K562 (cell line): Measurements from ENCODE around the gene SPDYA. TPM values are rescaled to one million over a fixed set of nuclear protein-coding genes. Genes with fewer than 3 reads are reported as not detected.

Experiments used
- AFF4 ChIP-seq: sonication (generic); formaldehyde crosslinking; IDR thresholded peaks from 2 replicates; pipeline ENCODE4 v1.8.0; 2023; ENCODE audit warnings: mild to moderate bottlenecking, missing genetic modification reagents
- ESRRB ChIP-seq: fragments of 250-450 bp; sonication (Bioruptor Pico); IDR thresholded peaks from 2 replicates; pipeline ENCODE4 v1.5.0; 2020; ENCODE audit warnings: mild to moderate bottlenecking, moderate library complexity, borderline replicate concordance
- EWSR1 ChIP-seq: fragments of 450-650 bp; IDR thresholded peaks from 2 replicates; pipeline ENCODE4 v1.6.1; 2018; ENCODE audit warnings: borderline replicate concordance, mild to moderate bottlenecking, low read depth, moderate library complexity; ENCODE audit not compliant: partially characterized antibody
- GABPB1 ChIP-seq: sonication (generic); formaldehyde crosslinking; IDR thresholded peaks from 2 replicates; pipeline ENCODE4 v1.8.0; 2022; ENCODE audit warnings: mild to moderate bottlenecking, missing genetic modification reagents
- HDAC8 ChIP-seq: fragments of 450-650 bp; IDR thresholded peaks from 2 replicates; pipeline ENCODE4 v1.6.1; 2016; ENCODE audit warnings: mild to moderate bottlenecking, missing genetic modification characterization, moderate library complexity, missing compliant biosample characterization
- MEIS2 ChIP-seq: fragments of 450-650 bp; IDR thresholded peaks from 2 replicates; pipeline ENCODE4 v1.6.1; 2014; ENCODE audit warnings: mild to moderate bottlenecking; ENCODE audit not compliant: partially characterized antibody
- OTX1 ChIP-seq: fragments of 450-650 bp; formaldehyde crosslinking; IDR thresholded peaks from 2 replicates; pipeline ENCODE4 v1.4.0; 2022; ENCODE audit warnings: mild to moderate bottlenecking
- SPI1 ChIP-seq: IDR thresholded peaks from 2 replicates; pipeline ENCODE4 v1.6.1; 2011; ENCODE audit warnings: low read depth, low read length, control low read depth, borderline replicate concordance
- TBP ChIP-seq: optimal IDR thresholded peaks from 2 replicates; pipeline ENCODE3; 2011; ENCODE audit warnings: low read depth, low read length, improper control_type of control experiment
- ZNF12 ChIP-seq: sonication (generic); formaldehyde crosslinking; IDR thresholded peaks from 2 replicates; pipeline ENCODE4 v1.4.0; 2020; ENCODE audit warnings: mild to moderate bottlenecking, missing genetic modification reagents
- ZNF609 ChIP-seq: sonication (generic); formaldehyde crosslinking; IDR thresholded peaks from 2 replicates; pipeline ENCODE4 v1.8.1; 2023; ENCODE audit warnings: missing genetic modification reagents, mild to moderate bottlenecking, borderline replicate concordance
- polyA plus RNA-seq, 8 experiments: library from polyadenylated mRNA; depleted of rRNA in 4 of 8; stranded (reverse) in 5 of 8; unstranded in 3 of 8; fragments of >200 nt; fragmentation: Nextera tagmentation in 2 of 8; fragmentation: Illumina TruSeq in 1 of 8; extraction: Ambion mirVana in 2 of 8; extraction: Trizol in 1 of 8; gene quantifications; 2 replicates each; pipeline versions ENCODE4 v1.2.1 to v1.2.3, GENCODE V29; 2011 to 2014; ENCODE audit warnings: inconsistent platforms in 1 of 8, missing spikeins in 1 of 8
- total RNA-seq, 7 experiments: library from RNA; depleted of rRNA in 6 of 7; stranded (reverse); fragments of >200 nt in 6 of 7; fragmentation: Illumina TruSeq in 2 of 7; extraction: Trizol in 2 of 7; gene quantifications; 2 replicates each; pipeline versions ENCODE4 v1.2.1 to v1.2.3, GENCODE V29; 2011 to 2021; ENCODE audit warnings: low replicate concordance in 1 of 7
- TF ChIP-seq, protein P1 (sequence below), 2 experiments: fragments of 450-650 bp in 1 of 2; sonication (generic) in 1 of 2; formaldehyde crosslinking in 1 of 2; IDR thresholded peaks in 1 of 2; conservative IDR thresholded peaks in 1 of 2; 2 replicates each; pipeline versions ENCODE4 v1.6.1 to v1.8.1; 2016 to 2023; ENCODE audit warnings: mild to moderate bottlenecking in 2 of 2, moderate library complexity in 2 of 2, inconsistent platforms in 1 of 2, missing genetic modification reagents in 1 of 2
- TF ChIP-seq, protein P2 (sequence below): fragments of 450-650 bp; formaldehyde crosslinking; IDR thresholded peaks from 2 replicates; pipeline ENCODE4 v1.4.0; 2022; ENCODE audit warnings: mild to moderate bottlenecking, moderate library complexity

SPDYA gene
- total and polyA plus RNA-seq, 9 of the 15 experiments (the other 6 are each of a cell fraction or from before 2014, with no cell fraction given): 0.05 to 1.6 (median 0.30) TPM; not detected in 1

DNA sequence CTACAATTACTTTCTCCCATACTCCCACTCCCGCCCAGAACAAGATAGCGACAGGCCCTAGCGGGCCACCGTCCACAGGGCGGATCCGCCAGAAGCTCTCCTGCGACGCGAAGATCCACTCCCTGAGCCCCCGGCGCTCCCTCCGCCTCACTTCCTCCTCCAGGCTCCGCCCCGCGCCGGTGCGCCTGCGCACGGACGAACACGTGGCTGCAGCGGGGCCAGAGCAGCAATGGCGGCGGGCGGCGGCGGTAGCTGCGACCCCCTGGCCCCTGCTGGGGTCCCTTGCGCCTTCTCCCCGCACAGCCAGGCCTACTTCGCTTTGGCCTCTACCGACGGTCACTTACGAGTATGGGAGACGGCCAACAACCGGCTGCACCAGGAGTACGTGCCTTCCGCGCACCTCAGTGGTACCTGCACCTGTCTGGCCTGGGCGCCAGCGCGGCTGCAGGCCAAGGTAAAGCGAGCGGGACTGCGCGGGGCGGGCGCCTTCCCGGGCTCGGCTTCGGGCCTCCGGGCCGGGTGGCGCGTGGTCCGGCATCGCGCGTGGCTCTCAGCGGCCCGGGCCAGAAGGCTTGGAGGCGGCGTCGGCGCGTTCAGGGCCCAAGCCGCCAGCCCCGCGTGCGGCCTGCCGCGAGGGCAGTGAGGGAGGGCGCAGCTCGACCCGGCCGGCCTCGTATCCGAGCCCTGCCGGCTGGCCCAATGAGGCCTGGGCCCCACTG, 84.0 kb downstream of the SPDYA start, which contains the start of gene WDR43 (continued):
- 0 out of 2 replicates have a peak, but pooled peaks have one; percentile 8 for TF ChIP-seq OTX1
- peak; percentile 94 for TF ChIP-seq SPI1
- no peak; the same call in 1 of the 2 replicates for TF ChIP-seq AFF4 (CRISPR knock-in tag)
- TF ChIP-seq ZNF609 (CRISPR knock-in tag): no peak
- TF ChIP-seq, protein P1, sequence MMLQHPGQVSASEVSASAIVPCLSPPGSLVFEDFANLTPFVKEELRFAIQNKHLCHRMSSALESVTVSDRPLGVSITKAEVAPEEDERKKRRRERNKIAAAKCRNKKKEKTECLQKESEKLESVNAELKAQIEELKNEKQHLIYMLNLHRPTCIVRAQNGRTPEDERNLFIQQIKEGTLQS (IDR thresholded peaks at IDR 0.05): no peak
- TF ChIP-seq, protein P1 (CRISPR knock-in tag; conservative IDR thresholded peaks at IDR 0.05): 0 out of 2 replicates have a peak, but pooled peaks have one; percentile 49
- peak; percentile 89 for TF ChIP-seq TBP
- TF ChIP-seq ESRRB (CRISPR knock-in tag): no peak
- peak; percentile 90 for TF ChIP-seq GABPB1 (CRISPR knock-in tag)
- TF ChIP-seq EWSR1: no peak
- TF ChIP-seq ZNF12 (CRISPR knock-in tag): no peak; the same call in 1 of the 2 replicates
- TF ChIP-seq MEIS2: peak; percentile 88
- 0 out of 2 replicates have a peak, but pooled peaks have one; percentile 48 for TF ChIP-seq HDAC8
- TF ChIP-seq, protein P2, sequence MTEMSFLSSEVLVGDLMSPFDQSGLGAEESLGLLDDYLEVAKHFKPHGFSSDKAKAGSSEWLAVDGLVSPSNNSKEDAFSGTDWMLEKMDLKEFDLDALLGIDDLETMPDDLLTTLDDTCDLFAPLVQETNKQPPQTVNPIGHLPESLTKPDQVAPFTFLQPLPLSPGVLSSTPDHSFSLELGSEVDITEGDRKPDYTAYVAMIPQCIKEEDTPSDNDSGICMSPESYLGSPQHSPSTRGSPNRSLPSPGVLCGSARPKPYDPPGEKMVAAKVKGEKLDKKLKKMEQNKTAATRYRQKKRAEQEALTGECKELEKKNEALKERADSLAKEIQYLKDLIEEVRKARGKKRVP: no peak
